GM12864 (cell line): Measurements from ENCODE around the gene LIPA.

Source experiments
- DNase-seq: peaks from one replicate; pipeline ENCODE4 v3.0.0-alpha.2; 2011; ENCODE audit warnings: low read depth
- H3K4me3 ChIP-seq: 2 replicates; pipeline ENCODE4 v1.5.1; 2011; ENCODE audit warnings: mild to moderate bottlenecking, low read depth, low read length, control low read depth
- TF ChIP-seq, protein P1 (sequence below): IDR thresholded peaks from 2 replicates; pipeline ENCODE4 v1.5.1; 2011; ENCODE audit warnings: low read depth, mild to moderate bottlenecking, moderate library complexity, low read length, control low read depth, inconsistent platforms; ENCODE audit errors: missing control alignments

The LIPA gene

DNA sequence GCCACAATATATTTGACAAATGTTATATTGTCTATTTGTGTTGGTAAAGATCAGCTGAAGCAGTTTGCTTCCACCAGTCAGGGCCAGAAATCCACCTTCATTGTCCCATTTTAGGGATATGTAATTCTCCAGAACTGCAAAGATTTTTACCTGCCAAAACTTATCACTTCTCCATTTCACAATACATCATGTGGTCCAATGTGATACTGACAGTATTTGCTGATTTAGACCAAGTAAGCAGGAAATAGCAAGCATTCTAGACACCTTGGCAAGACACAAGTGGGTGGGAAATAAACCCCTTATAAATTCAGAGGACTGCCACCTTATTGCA lies 18.5 kb upstream of the LIPA start:
- DNase-seq, result no peak
- no peak overlapping the region for H3K4me3 ChIP-seq
- TF ChIP-seq, protein P1, sequence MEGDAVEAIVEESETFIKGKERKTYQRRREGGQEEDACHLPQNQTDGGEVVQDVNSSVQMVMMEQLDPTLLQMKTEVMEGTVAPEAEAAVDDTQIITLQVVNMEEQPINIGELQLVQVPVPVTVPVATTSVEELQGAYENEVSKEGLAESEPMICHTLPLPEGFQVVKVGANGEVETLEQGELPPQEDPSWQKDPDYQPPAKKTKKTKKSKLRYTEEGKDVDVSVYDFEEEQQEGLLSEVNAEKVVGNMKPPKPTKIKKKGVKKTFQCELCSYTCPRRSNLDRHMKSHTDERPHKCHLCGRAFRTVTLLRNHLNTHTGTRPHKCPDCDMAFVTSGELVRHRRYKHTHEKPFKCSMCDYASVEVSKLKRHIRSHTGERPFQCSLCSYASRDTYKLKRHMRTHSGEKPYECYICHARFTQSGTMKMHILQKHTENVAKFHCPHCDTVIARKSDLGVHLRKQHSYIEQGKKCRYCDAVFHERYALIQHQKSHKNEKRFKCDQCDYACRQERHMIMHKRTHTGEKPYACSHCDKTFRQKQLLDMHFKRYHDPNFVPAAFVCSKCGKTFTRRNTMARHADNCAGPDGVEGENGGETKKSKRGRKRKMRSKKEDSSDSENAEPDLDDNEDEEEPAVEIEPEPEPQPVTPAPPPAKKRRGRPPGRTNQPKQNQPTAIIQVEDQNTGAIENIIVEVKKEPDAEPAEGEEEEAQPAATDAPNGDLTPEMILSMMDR, result no peak

DNA sequence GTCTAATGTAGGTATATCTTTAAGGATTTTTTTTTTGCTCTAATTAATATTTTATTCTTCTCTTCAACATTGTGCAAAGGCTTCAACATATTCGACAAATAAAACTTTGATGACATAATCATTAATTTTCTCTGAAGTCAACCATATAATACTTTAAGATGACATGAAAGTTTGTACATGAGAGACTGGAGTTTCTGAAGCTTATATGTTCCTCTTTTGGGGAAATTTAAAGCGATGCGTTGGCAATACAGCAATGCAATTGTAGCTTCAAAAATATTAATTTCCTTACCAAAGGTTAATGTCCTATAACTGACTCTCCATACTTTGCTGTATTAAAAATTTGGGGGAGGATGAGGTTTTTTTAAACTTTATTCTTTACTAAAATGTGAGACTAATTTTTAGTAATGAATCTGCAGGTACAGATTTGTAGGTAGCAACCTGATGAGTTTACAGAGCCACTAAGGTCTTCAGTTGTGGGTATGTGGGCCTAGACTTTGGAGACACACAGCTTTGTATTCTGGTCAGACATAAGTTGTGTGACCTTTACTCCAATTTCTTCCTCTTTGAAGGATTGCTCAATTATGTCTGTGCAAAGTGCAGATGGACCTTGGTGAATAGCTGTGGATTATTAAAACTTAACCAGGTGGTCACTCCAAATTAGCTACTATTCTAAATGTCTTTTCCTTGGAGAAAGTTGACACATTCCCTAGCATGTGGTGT lies 18.0 kb upstream of the LIPA start:
- TF ChIP-seq, protein P1, result no peak
- no peak for DNase-seq
- H3K4me3 ChIP-seq, result no peak overlapping the region

DNA sequence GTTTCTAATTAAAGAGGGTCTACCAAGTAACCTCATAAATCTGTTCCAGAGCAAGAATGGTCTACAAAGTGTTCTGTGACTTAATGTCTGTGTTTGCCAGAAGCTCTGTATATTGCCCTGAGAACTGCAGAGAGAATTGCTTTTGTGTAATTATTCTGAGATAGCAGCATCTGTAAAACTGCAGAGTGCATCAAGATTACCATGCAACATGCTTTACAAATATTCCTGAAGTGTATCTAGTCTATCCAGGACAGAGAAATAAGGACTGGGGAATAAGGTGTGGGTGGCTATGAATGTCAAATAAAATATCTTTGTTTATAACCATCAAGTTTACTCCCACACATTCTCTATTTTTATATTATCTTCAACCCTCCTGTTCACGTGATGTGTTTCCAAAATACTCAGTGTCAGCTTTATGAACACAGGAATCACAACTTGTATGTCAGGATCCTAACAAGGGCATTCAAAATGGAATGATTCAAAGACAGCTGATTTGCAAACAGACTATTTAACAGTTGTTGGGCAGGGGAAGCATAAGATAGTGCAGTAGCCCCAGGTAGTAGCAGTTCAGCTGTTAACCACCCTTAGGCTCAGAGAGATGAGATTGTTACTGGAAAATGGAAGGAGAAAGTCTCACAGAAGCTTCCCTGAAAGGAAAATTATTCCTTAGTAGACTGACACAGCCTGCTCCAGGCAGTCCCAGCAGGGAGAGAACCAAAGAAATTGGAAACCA lies 15.3 kb upstream of the LIPA start:
- no peak overlapping the region for H3K4me3 ChIP-seq
- DNase-seq, result no peak
- TF ChIP-seq, protein P1, result no peak

DNA sequence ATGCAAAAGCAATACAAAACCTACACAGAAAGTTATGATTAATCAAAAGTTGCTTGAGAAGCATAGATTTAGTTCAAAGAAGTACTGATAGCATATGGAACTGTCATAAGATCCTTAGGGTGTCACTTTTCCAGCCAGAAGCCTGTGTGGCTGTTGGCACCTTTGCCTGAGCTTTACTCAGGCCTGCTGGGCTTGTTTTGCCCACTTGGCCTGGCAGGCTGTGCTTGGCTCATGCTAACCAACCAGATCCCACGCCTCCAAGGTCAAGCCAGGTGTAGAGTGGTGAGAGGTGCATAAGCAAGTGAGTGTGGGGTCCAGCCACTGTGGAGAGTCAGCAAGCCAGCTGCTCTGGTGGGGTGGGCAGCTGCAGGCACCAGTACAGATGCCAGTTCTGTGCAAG lies 12.0 kb upstream of the LIPA start:
- H3K4me3 ChIP-seq, result no peak overlapping the region
- DNase-seq, result no peak
- TF ChIP-seq, protein P1, result no peak

DNA sequence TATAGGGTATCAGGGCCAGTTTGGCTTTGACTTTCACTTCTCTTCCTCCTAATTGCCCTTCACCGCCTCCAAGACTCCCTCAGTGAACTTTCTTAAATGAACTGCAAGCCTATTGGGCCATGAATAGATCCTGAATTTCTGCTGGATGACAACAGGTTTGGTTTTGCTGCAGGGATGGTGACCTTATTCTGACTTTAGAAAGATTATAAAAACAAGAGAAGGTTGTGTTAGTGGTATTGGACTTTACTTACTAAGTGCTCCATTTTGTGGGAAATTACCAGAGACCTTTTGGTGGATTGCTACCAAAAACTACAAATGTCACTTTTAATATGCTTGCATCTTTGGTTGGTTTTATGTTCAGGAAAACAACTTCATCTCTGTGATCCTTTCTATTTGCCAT lies 11.5 kb upstream of the LIPA start:
- no peak for DNase-seq
- no peak overlapping the region for H3K4me3 ChIP-seq
- TF ChIP-seq, protein P1, result no peak

DNA sequence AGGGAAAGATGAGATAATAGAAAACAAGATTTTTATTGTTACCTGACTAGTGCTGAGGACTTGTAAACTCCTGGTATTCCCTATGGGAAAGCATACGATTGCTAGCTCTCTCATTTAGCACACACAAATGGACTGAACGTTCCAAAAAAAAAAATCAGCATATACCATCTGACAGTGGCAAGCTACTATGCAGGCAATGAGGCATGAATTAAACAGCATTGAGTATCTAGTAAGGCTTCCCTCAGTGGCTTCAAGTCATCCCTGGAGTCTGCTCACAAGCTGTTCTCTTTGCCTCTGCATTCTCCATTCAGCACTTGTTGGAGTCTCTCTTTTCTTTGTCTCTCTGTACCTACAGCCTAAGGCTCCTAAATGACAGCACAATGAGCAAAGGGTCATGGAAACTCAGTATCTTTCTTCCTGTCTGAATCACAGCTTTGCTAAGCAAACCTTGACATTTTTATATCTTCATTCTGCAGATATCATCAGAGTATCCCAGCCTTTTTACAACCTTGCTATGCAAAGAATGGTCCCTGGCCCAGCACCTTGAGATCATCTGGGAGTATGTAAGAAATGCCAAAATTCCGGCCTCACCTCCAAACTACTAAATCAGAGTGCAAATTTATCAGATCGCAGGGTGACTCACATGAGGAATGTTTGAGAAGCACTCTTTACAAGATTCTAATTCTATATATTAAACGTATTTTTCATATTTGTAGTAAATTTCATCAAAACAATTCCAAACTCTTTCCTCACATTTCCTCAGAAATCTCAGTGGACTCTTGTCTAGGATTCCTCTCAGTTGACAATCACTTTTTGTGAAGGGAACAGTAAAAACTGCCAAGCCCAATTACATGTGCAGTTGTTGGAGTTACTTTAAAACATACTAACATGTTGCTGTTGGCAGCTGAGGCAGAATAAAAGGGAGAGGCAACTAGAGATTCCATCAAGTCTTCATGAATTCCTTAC lies 10.8 kb upstream of the LIPA start:
- TF ChIP-seq, protein P1, result no peak
- no peak for DNase-seq

More for the DNA sequence above, 10.8 kb upstream of the LIPA start:
- H3K4me3 ChIP-seq, result no peak overlapping the region
